Measurements from ENCODE around the gene MTCL1.

- TF ChIP-seq CTCF (IDR thresholded peaks at IDR 0.05), result no peak
- no peak for TF ChIP-seq POLR2A (IDR thresholded peaks at IDR 0.05)
- no peak for TF ChIP-seq EP300 (IDR thresholded peaks at IDR 0.05)
These were observed 89.6 kb downstream of the MTCL1 start for GRCh38 chr18:8794934-8795280.

Data from ovary (tissue), 3 donors.